AG04450 (cell line): ENCODE measurements around the gene FBXW9. TPM values are rescaled to one million over a fixed set of nuclear protein-coding genes. Genes with fewer than 3 reads are reported as not detected.

Source experiments
- CTCF ChIA-PET: fragments of 300-600, 350-600 bp; formaldehyde crosslinking; extraction: SDS; loops from one replicate; lab custom pipeline; 2022; ENCODE audit warnings: antibody characterized with exemption, inconsistent platforms; lab: Charles Lee
- POLR2A ChIA-PET: fragments of 350-600 bp; formaldehyde crosslinking; extraction: SDS; loops from one replicate; lab custom pipeline; 2021; ENCODE audit warnings: antibody characterized with exemption, inconsistent platforms; lab: Yijun Ruan, JAX
- DNase-seq: peaks from one replicate; pipeline ENCODE4 v3.0.0-alpha.2; 2011; ENCODE audit warnings: low read depth, low spot score
- H3K27ac ChIP-seq: one replicate; pipeline ENCODE4 v1.5.1; 2012; ENCODE audit warnings: low read depth, low read length, control low read depth
- H3K27me3 ChIP-seq: one replicate; pipeline ENCODE4 v1.6.0; 2012; ENCODE audit warnings: low read length; ENCODE audit not compliant: control insufficient read depth, insufficient read depth
- H3K4me3 ChIP-seq: 2 replicates; pipeline ENCODE4 v1.5.1; 2011; ENCODE audit warnings: mild to moderate bottlenecking, low read depth, low read length, control low read depth
- H3K9me3 ChIP-seq: 2 replicates; pipeline ENCODE4 v1.5.1; 2012; ENCODE audit warnings: low read length; ENCODE audit not compliant: control insufficient read depth, insufficient read depth
- polyA plus RNA-seq: library from polyadenylated mRNA; depleted of rRNA; stranded (reverse); fragments of >200 nt; gene quantifications from 2 replicates; pipeline ENCODE4 v1.2.3, GENCODE V29; 2011
- TF ChIP-seq, protein P1 (sequence below): IDR thresholded peaks from 2 replicates; pipeline ENCODE4 v1.5.1; 2011; ENCODE audit warnings: low read depth, low read length, control low read depth, inconsistent platforms

FBXW9 gene
- polyA plus RNA-seq, 1 experiment, result 4.8 TPM

- no peak for DNase-seq
- POLR2A ChIA-PET, result interaction anchor here (0.7 to 1.3 kb wide), 5 partner anchors 15 to 125 kb away, joined by 3 to 6 read pairs (median 3); partner anchors contain the start of genes DHPS, JUNB, ZNF490 and ZNF791
Observed at GRCh38 chr19:12666265-12667048, 30.0 kb downstream of the FBXW9 start, which contains the start of the genes MAN2B1 and WDR83. Gene MAN2B1 (minus strand): TSS chr19:12666742. CDS start chr19:12666701, 41 bp downstream. Gene WDR83 (plus strand): TSS chr19:12666807. CDS start chr19:12669791, 2,984 bp downstream.

GRCh38 chr19:12665671-12666264 is 30.7 kb downstream of the FBXW9 start:
- Histone ChIP-seq H3K9me3 (no peaks in the 10 kb centered on the region; the same call in 1 of the 2 replicates), H3K27me3 (no peaks in the 10 kb centered on the region), H3K27ac (no peak overlapping the region), H3K4me3 (peak overlapping the region; percentile 85)
- ChIA-PET POLR2A (interaction anchor here (1.0 to 1.3 kb wide), 4 partner anchors 16 to 126 kb away, joined by 3 to 6 read pairs (median 4); partner anchors contain the start of genes DHPS, JUNB, ZNF490 and ZNF791), CTCF (interaction anchor here (1.1 to 1.6 kb wide), 3 partner anchors 26 to 102 kb away, joined by 3 to 5 read pairs (median 4); no protein-coding TSS in a partner anchor)
- TF ChIP-seq, protein P1, sequence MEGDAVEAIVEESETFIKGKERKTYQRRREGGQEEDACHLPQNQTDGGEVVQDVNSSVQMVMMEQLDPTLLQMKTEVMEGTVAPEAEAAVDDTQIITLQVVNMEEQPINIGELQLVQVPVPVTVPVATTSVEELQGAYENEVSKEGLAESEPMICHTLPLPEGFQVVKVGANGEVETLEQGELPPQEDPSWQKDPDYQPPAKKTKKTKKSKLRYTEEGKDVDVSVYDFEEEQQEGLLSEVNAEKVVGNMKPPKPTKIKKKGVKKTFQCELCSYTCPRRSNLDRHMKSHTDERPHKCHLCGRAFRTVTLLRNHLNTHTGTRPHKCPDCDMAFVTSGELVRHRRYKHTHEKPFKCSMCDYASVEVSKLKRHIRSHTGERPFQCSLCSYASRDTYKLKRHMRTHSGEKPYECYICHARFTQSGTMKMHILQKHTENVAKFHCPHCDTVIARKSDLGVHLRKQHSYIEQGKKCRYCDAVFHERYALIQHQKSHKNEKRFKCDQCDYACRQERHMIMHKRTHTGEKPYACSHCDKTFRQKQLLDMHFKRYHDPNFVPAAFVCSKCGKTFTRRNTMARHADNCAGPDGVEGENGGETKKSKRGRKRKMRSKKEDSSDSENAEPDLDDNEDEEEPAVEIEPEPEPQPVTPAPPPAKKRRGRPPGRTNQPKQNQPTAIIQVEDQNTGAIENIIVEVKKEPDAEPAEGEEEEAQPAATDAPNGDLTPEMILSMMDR, result no peak
- DNase-seq, result no peak

More at GRCh38 chr19:12666265-12667048, 30.0 kb downstream of the FBXW9 start, which contains the start of the genes MAN2B1 and WDR83:
- H3K4me3 ChIP-seq, result peak within 1 kb of the TSS; percentile 85
- CTCF ChIA-PET, result interaction anchor here (0.6 to 1.6 kb wide), 4 partner anchors 27 to 785 kb away, joined by 3 to 5 read pairs (median 4); no protein-coding TSS in a partner anchor
- H3K27me3 ChIP-seq, result no peaks in the 10 kb centered on the region
- TF ChIP-seq, protein P1, result no peak
- H3K27ac ChIP-seq, result no peak within 1 kb of the TSS
- H3K9me3 ChIP-seq, result no peaks in the 10 kb centered on the region; the same call in 1 of the 2 replicates

- Histone ChIP-seq H3K27ac (no peak overlapping the region), H3K4me3 (no peak overlapping the region), H3K27me3 (no peaks in the 10 kb centered on the region), H3K9me3 (no peaks in the 10 kb centered on the region; the same call in 1 of the 2 replicates)
- TF ChIP-seq, protein P1, result no peak
- POLR2A ChIA-PET, result no interaction called here
- CTCF ChIA-PET, result interaction anchor here (1.6 kb wide), 1 partner anchor 102 kb away, joined by 4 read pairs; no protein-coding TSS in a partner anchor
- no peak for DNase-seq
Observed at GRCh38 chr19:12665281-12665573, 31.2 kb downstream of the FBXW9 start.

DNA sequence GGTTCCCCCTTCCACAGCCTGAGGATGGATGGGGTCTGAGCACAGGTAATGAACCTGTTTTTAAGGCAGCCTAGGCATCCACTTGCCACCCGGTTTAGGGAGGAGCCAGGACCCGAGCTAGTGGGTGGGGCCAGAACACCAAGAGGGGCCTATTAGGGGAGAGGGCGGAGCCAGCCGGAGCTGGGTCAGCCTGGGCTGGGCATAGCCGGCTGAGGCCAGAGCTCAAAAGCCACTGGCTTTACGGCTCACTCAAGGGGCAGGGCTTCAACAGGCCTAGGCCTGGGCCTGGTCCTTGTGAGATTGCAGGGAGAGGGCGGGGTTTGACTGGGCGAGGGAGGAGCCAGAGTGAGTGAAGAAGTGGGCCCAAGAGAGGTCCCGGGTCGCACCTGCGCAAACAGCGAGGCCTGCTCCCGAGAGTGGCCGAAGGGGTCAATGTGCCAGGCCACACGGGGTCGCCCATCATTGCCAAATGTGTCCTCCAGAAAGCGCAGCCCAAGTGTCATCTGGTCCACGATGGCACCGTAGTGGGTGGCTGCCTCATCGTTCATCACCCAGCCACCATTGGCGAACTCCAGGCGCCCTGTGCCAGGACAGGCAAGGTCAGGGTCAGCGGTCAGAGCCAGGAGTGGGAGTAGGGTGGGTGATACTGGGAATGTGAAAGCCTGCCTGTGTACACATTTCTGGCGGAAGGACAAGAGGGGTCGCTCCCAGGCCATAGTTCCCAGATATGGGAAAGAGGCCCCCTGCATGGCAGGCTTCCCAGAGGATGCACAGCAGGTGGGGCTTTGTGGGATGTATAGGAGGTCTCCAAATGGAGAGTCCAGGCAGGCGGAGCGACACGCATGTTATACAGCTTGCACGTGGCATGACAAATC is 31.8 kb downstream of the FBXW9 start:
- ChIA-PET CTCF (interaction anchor here (1.2 kb wide), 1 partner anchor 12 kb away, joined by 4 read pairs; no protein-coding TSS in a partner anchor), POLR2A (no interaction called here)
- H3K27me3 ChIP-seq, result no peaks in the 10 kb centered on the region
- no peak for DNase-seq
- TF ChIP-seq, protein P1, result no peak
- H3K9me3 ChIP-seq, result no peaks in the 10 kb centered on the region; the same call in 1 of the 2 replicates
- H3K4me3 ChIP-seq, result no peak overlapping the region
- no peak overlapping the region for H3K27ac ChIP-seq
